GM19099 (cell line): Measurements from ENCODE around the gene CIB4.

Experiments
- POLR2A ChIP-seq: IDR thresholded peaks from 3 replicates; pipeline ENCODE4 v1.6.1; 2011; ENCODE audit warnings: low read depth; ENCODE audit not compliant: insufficient read length; ENCODE audit errors: extremely low read depth

Gene CIB4

GRCh38 chr2:26613241-26614215 is 27.6 kb downstream of the CIB4 start:
- no peak for TF ChIP-seq POLR2A

GRCh38 chr2:26612522-26613240 is 28.5 kb downstream of the CIB4 start:
- no peak for TF ChIP-seq POLR2A

- TF ChIP-seq POLR2A = no peak
These were observed 29.1 kb downstream of the CIB4 start for GRCh38 chr2:26612034-26612433.

DNA sequence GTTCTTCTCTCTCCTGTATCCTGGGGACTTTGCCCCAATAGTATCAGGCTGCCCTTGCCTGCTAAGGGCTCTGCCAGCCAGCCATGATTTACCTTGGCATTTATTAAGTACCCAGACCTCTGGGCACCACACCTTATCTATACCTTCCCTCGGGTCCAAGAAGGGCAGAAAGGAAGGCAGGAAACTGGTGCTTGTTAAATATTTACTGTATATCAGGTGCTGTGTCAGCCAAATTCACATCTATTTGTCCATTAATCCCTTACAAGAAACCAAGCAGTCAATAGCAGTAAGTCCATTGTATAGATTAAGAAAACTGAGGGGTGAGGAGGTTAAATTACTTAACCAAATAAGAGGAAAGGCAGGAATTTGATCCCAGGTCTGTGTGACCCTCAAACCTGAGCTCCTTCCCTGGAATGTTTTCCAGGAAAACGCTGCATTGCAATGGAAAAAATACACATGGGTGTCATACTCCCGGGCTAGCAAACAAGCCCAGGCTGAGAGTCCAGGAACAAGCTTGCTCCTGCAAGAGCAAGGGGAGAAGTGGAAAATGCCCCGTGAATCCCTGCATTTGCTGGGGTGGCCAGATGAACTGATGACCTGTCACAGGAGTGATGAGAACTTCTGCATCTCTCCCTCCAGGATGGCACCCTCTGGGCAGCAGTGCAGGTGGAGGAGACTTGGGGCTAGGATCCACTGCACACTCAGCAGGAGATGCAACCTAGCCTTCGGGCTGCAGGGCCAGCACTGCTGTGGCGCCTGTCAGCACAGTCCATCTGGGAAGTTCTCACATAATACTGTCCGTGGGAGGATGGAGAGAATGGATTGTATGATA is 30.4 kb downstream of the CIB4 start:
- no peak for TF ChIP-seq POLR2A

DNA sequence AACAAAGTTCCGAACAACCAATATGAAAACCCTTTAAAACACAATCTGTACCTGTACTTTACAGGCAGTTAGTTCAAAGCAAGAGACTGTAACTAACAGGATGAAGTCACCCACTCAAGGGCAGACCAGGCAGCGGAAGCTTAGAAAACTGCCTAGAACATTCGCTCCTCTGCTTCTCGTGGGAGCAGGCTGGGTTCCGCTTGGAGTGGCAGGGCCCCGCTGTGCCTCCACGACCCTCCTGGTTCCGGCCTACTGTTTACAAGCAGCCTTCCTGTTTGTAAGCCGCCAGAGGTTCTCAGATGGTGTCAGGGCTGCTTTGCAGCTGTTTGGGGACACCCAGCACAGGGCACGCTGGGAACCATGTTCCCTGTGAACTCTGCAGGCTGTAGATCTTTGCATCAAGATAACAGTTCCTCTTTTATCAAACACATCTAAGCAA is 31.3 kb downstream of the CIB4 start:
- TF ChIP-seq POLR2A = no peak

DNA sequence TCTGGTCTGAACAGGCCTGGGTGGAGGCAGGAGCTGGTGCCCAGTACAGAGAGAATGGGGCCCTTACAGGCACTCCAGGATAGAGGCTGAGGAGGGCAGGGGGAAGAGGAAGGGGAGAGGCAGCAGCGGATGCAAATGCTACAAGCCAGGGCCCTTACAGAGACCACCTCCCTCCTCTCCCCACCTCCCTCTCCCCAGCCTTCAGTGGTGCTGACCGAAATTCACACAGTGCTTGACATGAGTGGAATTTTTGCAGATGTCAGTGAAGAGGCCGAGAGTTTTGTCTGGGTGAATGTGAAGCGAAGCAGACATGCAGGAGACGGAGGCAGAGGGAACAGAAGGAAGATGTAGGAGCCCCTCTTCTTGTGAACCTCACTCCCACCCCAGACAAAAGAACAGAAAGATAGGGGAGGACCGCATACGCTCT is 31.9 kb downstream of the CIB4 start:
- no peak for TF ChIP-seq POLR2A

GRCh38 chr2:26608557-26608956 is 32.6 kb downstream of the CIB4 start:
- TF ChIP-seq POLR2A = no peak

- TF ChIP-seq POLR2A = no peak
These were observed 33.5 kb downstream of the CIB4 start for GRCh38 chr2:26607698-26608097.

DNA sequence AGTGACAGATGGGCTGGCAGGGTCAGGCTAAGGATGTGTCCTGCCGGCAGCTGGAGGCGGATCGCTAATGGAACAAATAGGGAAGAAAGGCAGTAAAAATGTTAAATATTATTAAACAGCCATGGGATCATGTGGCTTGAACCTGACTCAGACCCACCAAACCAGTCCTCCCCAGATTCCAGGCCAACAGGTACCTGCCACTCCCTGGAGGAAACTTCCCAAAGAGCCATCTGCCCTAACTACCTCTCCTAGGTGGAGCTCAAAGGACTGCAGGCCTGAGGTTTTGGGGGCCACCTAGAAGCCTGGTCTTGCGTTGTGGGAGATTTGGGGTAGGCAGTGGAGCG is 34.3 kb downstream of the CIB4 start:
- no peak for TF ChIP-seq POLR2A

DNA sequence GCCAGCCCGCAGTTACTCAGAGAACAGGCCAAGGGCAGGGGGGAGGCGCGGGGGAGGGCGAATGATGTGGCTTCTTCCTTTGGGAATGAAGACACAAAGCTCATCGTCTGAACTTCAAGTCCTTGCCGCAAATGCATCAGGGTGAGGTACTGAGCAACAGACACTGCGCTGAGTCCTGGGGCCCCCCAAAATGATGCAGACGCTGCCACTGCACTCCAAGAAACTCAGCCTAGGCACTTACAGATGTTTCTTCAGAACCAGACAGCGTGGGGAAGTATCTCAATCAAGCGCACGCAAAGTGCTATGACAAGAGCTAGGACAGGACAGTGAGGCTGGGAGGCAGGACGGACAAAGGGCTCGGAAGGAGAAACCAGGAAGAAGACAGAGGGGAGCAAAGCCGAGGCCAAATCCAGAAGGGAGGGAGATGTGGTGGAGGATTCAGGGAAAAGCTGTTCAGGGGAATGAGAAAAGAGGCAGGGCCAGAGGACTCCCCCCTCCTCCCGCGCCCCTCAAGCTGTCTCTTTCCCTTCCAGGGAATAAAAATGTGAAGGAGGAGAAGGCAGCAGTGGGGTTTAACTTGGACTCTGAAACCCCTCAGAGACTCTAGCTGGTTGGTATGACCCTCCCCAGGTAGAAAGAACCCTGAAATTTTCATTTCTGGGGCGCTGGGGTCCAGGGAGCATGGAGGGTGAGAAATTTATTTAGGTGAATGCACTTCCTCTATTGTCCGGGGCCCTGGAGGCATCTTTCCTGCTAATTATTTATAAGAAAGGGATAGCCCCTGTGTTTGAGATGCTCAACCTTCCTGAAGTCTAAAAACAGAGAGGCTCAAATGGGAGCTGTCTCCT is 34.9 kb downstream of the CIB4 start:
- TF ChIP-seq POLR2A = no peak

GRCh38 chr2:26605195-26605998 is 35.8 kb downstream of the CIB4 start:
- no peak for TF ChIP-seq POLR2A

- TF ChIP-seq POLR2A = no peak
These were observed 38.6 kb downstream of the CIB4 start for GRCh38 chr2:26602575-26602974.

GRCh38 chr2:26599387-26599786 is 41.8 kb downstream of the CIB4 start:
- no peak for TF ChIP-seq POLR2A

DNA sequence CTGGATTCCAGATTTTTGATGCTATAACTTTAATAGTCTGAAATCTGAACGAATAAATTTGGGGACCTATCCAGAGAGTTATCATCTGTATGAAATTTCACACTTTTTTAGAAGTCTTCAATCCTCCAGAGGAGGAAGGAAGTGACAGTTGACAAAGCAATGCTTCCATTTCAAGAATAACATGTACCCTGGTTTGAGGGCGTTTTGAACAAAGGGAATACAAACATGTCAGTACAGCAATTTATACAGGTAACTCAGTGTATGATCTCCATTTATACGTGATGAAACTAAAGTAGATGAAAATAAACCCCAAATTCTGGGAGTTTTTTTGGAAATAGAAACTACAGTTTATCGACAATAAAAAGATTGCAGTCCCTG is 42.2 kb downstream of the CIB4 start:
- no peak for TF ChIP-seq POLR2A

GRCh38 chr2:26598336-26598995 is 42.7 kb downstream of the CIB4 start:
- no peak for TF ChIP-seq POLR2A
